ENCODE data around the gene ABLIM2. TPM values are rescaled to one million over a fixed set of nuclear protein-coding genes. Genes with fewer than 3 reads are reported as not detected.

ABLIM2 gene
- total RNA-seq, 1 experiment from 2014 or later, result 6.1 TPM

GRCh38 chr4:8032381-8032780 is 126.2 kb downstream of the ABLIM2 start:
- TF ChIP-seq JUND (IDR thresholded peaks at IDR 0.05), result no peak
- no peak for TF ChIP-seq MAX (IDR thresholded peaks at IDR 0.05)
- no peak for TF ChIP-seq SIN3A (IDR thresholded peaks at IDR 0.05; ENCODE audit: low read depth)
- TF ChIP-seq, protein P1, sequence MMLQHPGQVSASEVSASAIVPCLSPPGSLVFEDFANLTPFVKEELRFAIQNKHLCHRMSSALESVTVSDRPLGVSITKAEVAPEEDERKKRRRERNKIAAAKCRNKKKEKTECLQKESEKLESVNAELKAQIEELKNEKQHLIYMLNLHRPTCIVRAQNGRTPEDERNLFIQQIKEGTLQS (IDR thresholded peaks at IDR 0.05), result no peak
- TF ChIP-seq CEBPB (IDR thresholded peaks at IDR 0.05; ENCODE audit: low read depth), result no peak
- no peak for TF ChIP-seq ELF1 (IDR thresholded peaks at IDR 0.05; ENCODE audit: borderline replicate concordance, low read depth)
- no peak for TF ChIP-seq EZH2phosphoT487 (IDR thresholded peaks at IDR 0.05; ENCODE audit: borderline replicate concordance)
- no peak for TF ChIP-seq SRF (IDR thresholded peaks at IDR 0.05; ENCODE audit: low read depth)
- TF ChIP-seq FOSL1 (IDR thresholded peaks at IDR 0.05; ENCODE audit: low read depth), result no peak
- no peak for TF ChIP-seq ZNF274 (IDR thresholded peaks at IDR 0.05; ENCODE audit: low read depth, low read length)
- TF ChIP-seq REST (IDR thresholded peaks at IDR 0.05; ENCODE audit: low read depth), result no peak
- TF ChIP-seq, protein P2, sequence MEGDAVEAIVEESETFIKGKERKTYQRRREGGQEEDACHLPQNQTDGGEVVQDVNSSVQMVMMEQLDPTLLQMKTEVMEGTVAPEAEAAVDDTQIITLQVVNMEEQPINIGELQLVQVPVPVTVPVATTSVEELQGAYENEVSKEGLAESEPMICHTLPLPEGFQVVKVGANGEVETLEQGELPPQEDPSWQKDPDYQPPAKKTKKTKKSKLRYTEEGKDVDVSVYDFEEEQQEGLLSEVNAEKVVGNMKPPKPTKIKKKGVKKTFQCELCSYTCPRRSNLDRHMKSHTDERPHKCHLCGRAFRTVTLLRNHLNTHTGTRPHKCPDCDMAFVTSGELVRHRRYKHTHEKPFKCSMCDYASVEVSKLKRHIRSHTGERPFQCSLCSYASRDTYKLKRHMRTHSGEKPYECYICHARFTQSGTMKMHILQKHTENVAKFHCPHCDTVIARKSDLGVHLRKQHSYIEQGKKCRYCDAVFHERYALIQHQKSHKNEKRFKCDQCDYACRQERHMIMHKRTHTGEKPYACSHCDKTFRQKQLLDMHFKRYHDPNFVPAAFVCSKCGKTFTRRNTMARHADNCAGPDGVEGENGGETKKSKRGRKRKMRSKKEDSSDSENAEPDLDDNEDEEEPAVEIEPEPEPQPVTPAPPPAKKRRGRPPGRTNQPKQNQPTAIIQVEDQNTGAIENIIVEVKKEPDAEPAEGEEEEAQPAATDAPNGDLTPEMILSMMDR (IDR thresholded peaks at IDR 0.05 in 2 of 3, conservative IDR thresholded peaks at IDR 0.05 in 1 of 3; ENCODE audit: borderline replicate concordance in 1 of 3, insufficient read depth in 1 of 3, low read depth in 2 of 3, low read length in 2 of 3), result no peak
- TF ChIP-seq RAD21 (IDR thresholded peaks at IDR 0.05; ENCODE audit: low read depth), result no peak
- TF ChIP-seq EGR1 (IDR thresholded peaks at IDR 0.05; ENCODE audit: low read depth), result no peak
- TF ChIP-seq SP1 (IDR thresholded peaks at IDR 0.05; ENCODE audit: low read depth), result no peak
- TF ChIP-seq, protein P3, sequence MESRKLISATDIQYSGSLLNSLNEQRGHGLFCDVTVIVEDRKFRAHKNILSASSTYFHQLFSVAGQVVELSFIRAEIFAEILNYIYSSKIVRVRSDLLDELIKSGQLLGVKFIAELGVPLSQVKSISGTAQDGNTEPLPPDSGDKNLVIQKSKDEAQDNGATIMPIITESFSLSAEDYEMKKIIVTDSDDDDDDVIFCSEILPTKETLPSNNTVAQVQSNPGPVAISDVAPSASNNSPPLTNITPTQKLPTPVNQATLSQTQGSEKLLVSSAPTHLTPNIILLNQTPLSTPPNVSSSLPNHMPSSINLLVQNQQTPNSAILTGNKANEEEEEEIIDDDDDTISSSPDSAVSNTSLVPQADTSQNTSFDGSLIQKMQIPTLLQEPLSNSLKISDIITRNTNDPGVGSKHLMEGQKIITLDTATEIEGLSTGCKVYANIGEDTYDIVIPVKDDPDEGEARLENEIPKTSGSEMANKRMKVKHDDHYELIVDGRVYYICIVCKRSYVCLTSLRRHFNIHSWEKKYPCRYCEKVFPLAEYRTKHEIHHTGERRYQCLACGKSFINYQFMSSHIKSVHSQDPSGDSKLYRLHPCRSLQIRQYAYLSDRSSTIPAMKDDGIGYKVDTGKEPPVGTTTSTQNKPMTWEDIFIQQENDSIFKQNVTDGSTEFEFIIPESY (IDR thresholded peaks at IDR 0.05; ENCODE audit: extremely low read depth, insufficient replicate concordance, low read length), result no peak
- TF ChIP-seq POLR2A (IDR thresholded peaks at IDR 0.05; ENCODE audit: borderline replicate concordance, extremely low read depth, insufficient read depth, insufficient read length), result no peak
- Histone ChIP-seq H2AFZ (ENCODE audit: low read depth, low read length, poor library complexity, severe bottlenecking) (no peak overlapping the region), H3K36me3 (ENCODE audit: control insufficient read depth in 1 of 2, insufficient read depth in 2 of 2, low read length in 2 of 2) (no peaks in the 10 kb centered on the region), H3K9me3 (ENCODE audit: control insufficient read depth in 1 of 2, insufficient read depth in 1 of 2, low read depth in 1 of 2, low read length in 2 of 2) (no peaks in the 10 kb centered on the region), H3K27ac (ENCODE audit: low read depth, low read length) (no peak overlapping the region), H3K9me2 (ENCODE audit: insufficient read depth) (no peaks in the 10 kb centered on the region), H4K20me1 (ENCODE audit: insufficient read depth) (no peaks in the 10 kb centered on the region), H3K4me2 (ENCODE audit: low read length) (no peak overlapping the region), H3K79me2 (ENCODE audit: insufficient read depth, low read length) (no peaks in the 10 kb centered on the region), H3K4me1 (ENCODE audit: control insufficient read depth in 1 of 2, insufficient read depth in 2 of 2, low read length in 2 of 2) (peaks cover 0 to 8% of the 10 kb centered on the region in 2 experiments; a peak in 3 of 4 replicates), H3K27me3 (ENCODE audit: insufficient read depth, low read length) (no peaks in the 10 kb centered on the region), H3K9ac (ENCODE audit: low read length) (no peak overlapping the region), H3K4me3 (replicated peaks in 1 of 2; ENCODE audit: low read depth in 1 of 2, low read length in 2 of 2) (no peak overlapping the region)
- RAD21 ChIA-PET (ENCODE audit: low non-redundant PET in 1 of 2, low total read pairs in 2 of 2, uncharacterized antibody in 2 of 2, unreplicated experiment in 2 of 2), result no interaction called here
- BruUV-seq (replicated peaks), result no TSS peak
- no peak for ATAC-seq
- DNase-seq (ENCODE audit: low read depth, low spot score), result no peak
- intact Hi-C loops (cut with micrococcal nuclease), result no loop called here
- POLR2A ChIA-PET, result no interaction called here
- CTCF ChIA-PET, result no interaction called here
